ENCODE data around the gene PEX14.

DNA sequence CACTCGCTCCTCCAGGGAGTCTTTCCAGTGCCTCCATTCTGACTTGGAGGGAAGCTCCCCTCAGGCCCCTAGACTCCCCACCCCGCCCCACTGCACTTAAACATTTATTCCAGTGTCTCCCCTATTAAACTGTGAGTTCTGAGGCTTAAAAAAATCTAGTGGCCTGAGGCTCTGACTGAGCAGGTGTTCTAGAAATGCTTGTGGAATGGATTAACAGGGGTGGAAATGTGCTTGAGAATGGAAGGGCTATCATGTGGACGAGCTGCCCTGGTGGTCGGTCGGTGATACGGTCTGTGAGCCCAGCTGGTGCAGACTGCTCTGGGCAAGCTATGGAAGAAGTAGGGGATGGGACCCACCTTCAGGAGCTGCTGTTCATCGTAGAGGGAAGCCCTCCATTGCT lies 130.2 kb downstream of the PEX14 start:
- TF ChIP-seq POLR2A (IDR thresholded peaks at IDR 0.05; ENCODE audit: low read depth, low read length) (no peak), POLR2AphosphoS5 (IDR thresholded peaks at IDR 0.05; ENCODE audit: insufficient read depth, low read depth, low read length) (no peak), EZH2 (IDR thresholded peaks at IDR 0.05; ENCODE audit: borderline replicate concordance, low read depth, low read length, severe bottlenecking) (no peak), FOS (IDR thresholded peaks at IDR 0.05; ENCODE audit: borderline replicate concordance, insufficient read depth, low read length) (no peak)
- TF ChIP-seq, protein P1, sequence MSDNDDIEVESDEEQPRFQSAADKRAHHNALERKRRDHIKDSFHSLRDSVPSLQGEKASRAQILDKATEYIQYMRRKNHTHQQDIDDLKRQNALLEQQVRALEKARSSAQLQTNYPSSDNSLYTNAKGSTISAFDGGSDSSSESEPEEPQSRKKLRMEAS (IDR thresholded peaks at IDR 0.05; ENCODE audit: insufficient read depth, insufficient read length) = no peak
- TF ChIP-seq, protein P2, sequence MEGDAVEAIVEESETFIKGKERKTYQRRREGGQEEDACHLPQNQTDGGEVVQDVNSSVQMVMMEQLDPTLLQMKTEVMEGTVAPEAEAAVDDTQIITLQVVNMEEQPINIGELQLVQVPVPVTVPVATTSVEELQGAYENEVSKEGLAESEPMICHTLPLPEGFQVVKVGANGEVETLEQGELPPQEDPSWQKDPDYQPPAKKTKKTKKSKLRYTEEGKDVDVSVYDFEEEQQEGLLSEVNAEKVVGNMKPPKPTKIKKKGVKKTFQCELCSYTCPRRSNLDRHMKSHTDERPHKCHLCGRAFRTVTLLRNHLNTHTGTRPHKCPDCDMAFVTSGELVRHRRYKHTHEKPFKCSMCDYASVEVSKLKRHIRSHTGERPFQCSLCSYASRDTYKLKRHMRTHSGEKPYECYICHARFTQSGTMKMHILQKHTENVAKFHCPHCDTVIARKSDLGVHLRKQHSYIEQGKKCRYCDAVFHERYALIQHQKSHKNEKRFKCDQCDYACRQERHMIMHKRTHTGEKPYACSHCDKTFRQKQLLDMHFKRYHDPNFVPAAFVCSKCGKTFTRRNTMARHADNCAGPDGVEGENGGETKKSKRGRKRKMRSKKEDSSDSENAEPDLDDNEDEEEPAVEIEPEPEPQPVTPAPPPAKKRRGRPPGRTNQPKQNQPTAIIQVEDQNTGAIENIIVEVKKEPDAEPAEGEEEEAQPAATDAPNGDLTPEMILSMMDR (IDR thresholded peaks at IDR 0.05; ENCODE audit: extremely low read depth in 1 of 2, insufficient read depth in 1 of 2, low read depth in 1 of 2, low read length in 2 of 2) = no peak

Measured in endothelial cell of umbilical vein (primary cell).